ENCODE results near the gene CAPN15. TPM values are rescaled to one million over a fixed set of nuclear protein-coding genes. Genes with fewer than 3 reads are reported as not detected.

CAPN15 gene
- total and polyA plus RNA-seq, 2 of the 4 experiments (the other 2 are of a cell fraction) = 9.3 to 24.3 TPM

DNA sequence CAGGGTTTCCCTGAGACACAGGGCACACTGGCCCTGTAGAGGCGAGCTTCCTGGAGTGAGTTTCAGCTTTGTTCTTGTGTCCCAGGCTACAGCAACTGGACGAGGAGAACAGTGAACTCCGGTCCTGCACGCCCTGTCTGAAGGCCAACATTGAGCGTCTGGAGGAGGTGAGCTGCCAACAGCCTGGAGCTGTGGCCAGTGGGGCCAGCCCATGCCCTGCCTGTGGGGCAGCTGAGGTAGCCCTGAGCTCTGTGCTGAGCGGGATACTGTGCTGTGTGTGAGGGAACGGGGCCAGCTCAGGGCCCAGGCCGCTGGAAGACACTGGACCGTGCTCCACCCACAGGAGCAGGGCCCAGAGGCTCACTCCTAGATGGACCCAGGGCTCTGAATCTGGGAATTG lies 8.7 kb upstream of the CAPN15 start:
- Histone ChIP-seq H3K56ac (ENCODE audit: extremely low read depth, insufficient read depth, low read length) (no peak overlapping the region), H3K79me1 (ENCODE audit: low read depth in 1 of 2, low read length in 2 of 2) (peaks cover 0 to 20% of the 10 kb centered on the region in 2 experiments; a peak in 2 of 4 replicates), H2BK15ac (ENCODE audit: low read depth, low read length) (no peak overlapping the region), H4K91ac (ENCODE audit: insufficient read depth, low read depth, low read length) (no peak overlapping the region), H3K4ac (ENCODE audit: low read depth, low read length) (no peak overlapping the region), H4K20me1 (ENCODE audit: insufficient read depth, low read length) (peaks cover 9% of the 10 kb centered on the region; the same call in 1 of the 2 replicates), H3K9me3 (ENCODE audit: control insufficient read depth, insufficient read depth, low read length) (no peaks in the 10 kb centered on the region), H4K8ac (ENCODE audit: low read depth in 2 of 2, low read length in 2 of 2) (no peak overlapping the region), H3K27me3 (ENCODE audit: control insufficient read depth, insufficient read depth, low read length) (no peaks in the 10 kb centered on the region), H2AK5ac (ENCODE audit: low read depth, low read length) (no peak overlapping the region), H3K4me2 (ENCODE audit: low read depth, low read length) (no peak overlapping the region), H2BK5ac (ENCODE audit: low read depth, low read length, poor library complexity, severe bottlenecking) (no peak overlapping the region), H2AK9ac (replicated peaks; ENCODE audit: low read depth, low read length, poor library complexity) (peak overlapping the region; percentile 1), H3K14ac (replicated peaks; ENCODE audit: low read depth, low read length) (no peak overlapping the region), H3K23ac (ENCODE audit: low read depth, low read length) (no peak overlapping the region), H4K5ac (ENCODE audit: low read depth, low read length) (no peak overlapping the region), H3K27ac (ENCODE audit: insufficient read depth, low read length) (no peak overlapping the region), H3K4me1 (ENCODE audit: control insufficient read depth, insufficient read depth, low read length) (no peaks in the 10 kb centered on the region), H3K18ac (ENCODE audit: low read depth, low read length) (no peak overlapping the region), H3K9me1 (ENCODE audit: insufficient read depth, low read length) (peaks cover 6% of the 10 kb centered on the region; the same call in 1 of the 2 replicates), H2BK120ac (ENCODE audit: low read depth, low read length) (no peak overlapping the region), H2AFZ (replicated peaks; ENCODE audit: low read length, poor library complexity) (no peak overlapping the region), H2BK20ac (ENCODE audit: low read depth, low read length) (no peak overlapping the region), H3K4me3 (ENCODE audit: insufficient read depth, low read depth, low read length) (no peak overlapping the region), H3K9ac (ENCODE audit: low read depth, low read length) (no peak overlapping the region), H3K36me3 (ENCODE audit: control insufficient read depth, insufficient read depth, low read length) (peaks cover 42% of the 10 kb centered on the region)
- BruUV-seq (replicated peaks) = no TSS peak
- dilution Hi-C loops (cut with HindIII; ENCODE audit: low sequenced_read_pairs, unreplicated experiment) (no loop called here), in situ Hi-C loops (cut with MboI; ENCODE audit: low sequenced_read_pairs) (no loop called here), intact Hi-C loops (cut with micrococcal nuclease) (no loop called here)
- ChIA-PET CTCF (no interaction called here), POLR2A (ENCODE audit: unreplicated experiment) (no interaction called here)
- no peak for ATAC-seq (ENCODE audit: low read depth)
- WGBS, 2 experiments (ENCODE audit: extremely low coverage in 2 of 2, insufficient read length in 1 of 2) = 97% methylated on average over 7 of the region's 9 CpGs; no CpG with 5 or more reads in 1 of the 2 experiments
- TF ChIP-seq FOS (IDR thresholded peaks at IDR 0.05; ENCODE audit: low read depth, low read length) (no peak), CEBPB (IDR thresholded peaks at IDR 0.05; ENCODE audit: low read depth, low read length) (no peak), NFE2L2 (IDR thresholded peaks at IDR 0.05; ENCODE audit: low read depth, low read length) (no peak), RCOR1 (IDR thresholded peaks at IDR 0.05; ENCODE audit: insufficient replicate concordance, low read length) (no peak), MAFK (IDR thresholded peaks at IDR 0.05; ENCODE audit: low read depth, low read length) (no peak), SMC3 (IDR thresholded peaks at IDR 0.05; ENCODE audit: low read depth, low read length) (no peak)
- TF ChIP-seq, protein P1, sequence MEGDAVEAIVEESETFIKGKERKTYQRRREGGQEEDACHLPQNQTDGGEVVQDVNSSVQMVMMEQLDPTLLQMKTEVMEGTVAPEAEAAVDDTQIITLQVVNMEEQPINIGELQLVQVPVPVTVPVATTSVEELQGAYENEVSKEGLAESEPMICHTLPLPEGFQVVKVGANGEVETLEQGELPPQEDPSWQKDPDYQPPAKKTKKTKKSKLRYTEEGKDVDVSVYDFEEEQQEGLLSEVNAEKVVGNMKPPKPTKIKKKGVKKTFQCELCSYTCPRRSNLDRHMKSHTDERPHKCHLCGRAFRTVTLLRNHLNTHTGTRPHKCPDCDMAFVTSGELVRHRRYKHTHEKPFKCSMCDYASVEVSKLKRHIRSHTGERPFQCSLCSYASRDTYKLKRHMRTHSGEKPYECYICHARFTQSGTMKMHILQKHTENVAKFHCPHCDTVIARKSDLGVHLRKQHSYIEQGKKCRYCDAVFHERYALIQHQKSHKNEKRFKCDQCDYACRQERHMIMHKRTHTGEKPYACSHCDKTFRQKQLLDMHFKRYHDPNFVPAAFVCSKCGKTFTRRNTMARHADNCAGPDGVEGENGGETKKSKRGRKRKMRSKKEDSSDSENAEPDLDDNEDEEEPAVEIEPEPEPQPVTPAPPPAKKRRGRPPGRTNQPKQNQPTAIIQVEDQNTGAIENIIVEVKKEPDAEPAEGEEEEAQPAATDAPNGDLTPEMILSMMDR (conservative IDR thresholded peaks at IDR 0.05; ENCODE audit: low read depth, low read length) = no peak
- DNase-seq = no peak

Measured in IMR-90 (cell line).